Right atrium auricular region (tissue), 2 donors: ENCODE data around the gene CNTNAP5. TPM values are rescaled to one million over a fixed set of nuclear protein-coding genes. Genes with fewer than 3 reads are reported as not detected.
"Not testable (repeated sequence)": the region's sequence is repeated elsewhere in the genome, so short reads cannot be mapped to it uniquely, and the experiment has no call there.

Source experiments
- DNase-seq: peaks from one replicate; pipeline ENCODE4 v3.0.0-alpha.2; 2019; ENCODE audit warnings: low spot score
- H3K27ac ChIP-seq, 2 donors: fragments of 200-600 bp; sonication (generic); 1 replicate in 1 of 2; 2 replicates in 1 of 2; pipeline ENCODE4 v1.5.1; 2016 to 2019
- H3K27me3 ChIP-seq, 2 donors: fragments of 200-600 bp; sonication (generic); one replicate each; pipeline versions ENCODE4 v1.5.1 to v1.6.0; 2017 to 2019
- H3K36me3 ChIP-seq: fragments of 200-600 bp; sonication (generic); one replicate; pipeline ENCODE4 v1.5.1; 2016
- H3K4me1 ChIP-seq, 2 donors: fragments of 200-600 bp; sonication (generic); one replicate each; pipeline versions ENCODE4 v1.5.1 to v1.6.0; 2017 to 2019
- H3K4me3 ChIP-seq, 2 donors: fragments of 200-600 bp; sonication (generic); 1 replicate in 1 of 2; 2 replicates in 1 of 2; pipeline ENCODE4 v1.5.1; 2017 to 2019; ENCODE audit warnings: mild to moderate bottlenecking in 1 of 2, moderate library complexity in 1 of 2
- H3K9me3 ChIP-seq, 2 donors: fragments of 200-600 bp; sonication (generic); one replicate each; pipeline ENCODE4 v1.5.1; 2019
- total RNA-seq, 2 donors: library from RNA; depleted of rRNA; stranded (reverse); fragments of >200 nt; gene quantifications; one replicate each; pipeline ENCODE4 v1.1.0, GENCODE V29; 2016
- TF ChIP-seq, protein P1 (sequence below), 2 donors: fragments of 200-600 bp; sonication (generic); IDR thresholded peaks; one replicate each; pipeline ENCODE4 v1.5.1; 2019; ENCODE audit warnings: antibody characterized with exemption in 2 of 2

Gene CNTNAP5
- total RNA-seq, 2 donors from 2014 or later: not detected

DNA sequence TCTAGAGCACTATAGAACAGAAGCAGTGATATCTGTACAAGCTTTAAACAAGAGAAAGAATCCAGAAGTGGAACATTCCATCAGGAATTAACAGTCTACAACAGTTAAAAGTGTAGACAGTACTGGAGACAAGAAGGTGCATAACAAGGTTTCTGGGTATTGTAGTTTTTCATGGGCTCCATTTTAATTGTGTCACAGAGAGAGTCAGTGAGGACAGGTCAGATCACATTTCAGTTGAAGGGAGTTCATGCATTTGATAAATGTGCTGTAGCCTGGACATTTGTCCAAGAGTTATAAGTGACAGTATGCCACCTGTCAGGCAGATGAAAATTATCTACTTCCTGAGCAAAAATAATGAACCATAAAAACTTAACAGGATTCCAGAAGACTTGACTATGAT is 328.6 kb downstream of the CNTNAP5 start:
- TF ChIP-seq, protein P1, sequence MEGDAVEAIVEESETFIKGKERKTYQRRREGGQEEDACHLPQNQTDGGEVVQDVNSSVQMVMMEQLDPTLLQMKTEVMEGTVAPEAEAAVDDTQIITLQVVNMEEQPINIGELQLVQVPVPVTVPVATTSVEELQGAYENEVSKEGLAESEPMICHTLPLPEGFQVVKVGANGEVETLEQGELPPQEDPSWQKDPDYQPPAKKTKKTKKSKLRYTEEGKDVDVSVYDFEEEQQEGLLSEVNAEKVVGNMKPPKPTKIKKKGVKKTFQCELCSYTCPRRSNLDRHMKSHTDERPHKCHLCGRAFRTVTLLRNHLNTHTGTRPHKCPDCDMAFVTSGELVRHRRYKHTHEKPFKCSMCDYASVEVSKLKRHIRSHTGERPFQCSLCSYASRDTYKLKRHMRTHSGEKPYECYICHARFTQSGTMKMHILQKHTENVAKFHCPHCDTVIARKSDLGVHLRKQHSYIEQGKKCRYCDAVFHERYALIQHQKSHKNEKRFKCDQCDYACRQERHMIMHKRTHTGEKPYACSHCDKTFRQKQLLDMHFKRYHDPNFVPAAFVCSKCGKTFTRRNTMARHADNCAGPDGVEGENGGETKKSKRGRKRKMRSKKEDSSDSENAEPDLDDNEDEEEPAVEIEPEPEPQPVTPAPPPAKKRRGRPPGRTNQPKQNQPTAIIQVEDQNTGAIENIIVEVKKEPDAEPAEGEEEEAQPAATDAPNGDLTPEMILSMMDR (IDR thresholded peaks at IDR 0.05): no peak
- Histone ChIP-seq H3K27me3 (no peaks in the 10 kb centered on the region), H3K9me3 (no peaks in the 10 kb centered on the region), H3K4me1 (no peaks in the 10 kb centered on the region), H3K4me3 (no peak overlapping the region), H3K36me3 (no peaks in the 10 kb centered on the region), H3K27ac (no peak overlapping the region)
- DNase-seq: no peak

DNA sequence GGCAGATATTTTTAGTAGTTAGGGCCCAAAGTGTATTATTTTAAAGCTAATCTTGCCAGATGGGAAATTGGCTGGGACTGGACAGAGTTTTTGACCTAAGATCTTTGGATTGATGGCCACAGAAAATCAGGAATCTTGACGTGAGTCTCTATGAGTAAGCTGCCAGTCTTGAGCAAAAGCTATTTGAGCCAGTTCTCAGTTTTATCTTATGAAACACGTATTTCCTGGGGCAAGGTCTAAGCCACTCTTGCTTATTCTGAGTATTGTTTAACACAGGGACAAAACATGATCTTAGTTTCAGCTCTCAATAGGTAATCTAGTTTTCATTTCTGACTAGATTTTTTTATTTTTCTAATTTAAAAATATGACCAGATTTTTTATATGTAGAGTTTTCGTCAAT is 329.4 kb downstream of the CNTNAP5 start:
- TF ChIP-seq, protein P1 (IDR thresholded peaks at IDR 0.05): no peak
- Histone ChIP-seq H3K9me3 (no peaks in the 10 kb centered on the region), H3K27me3 (no peaks in the 10 kb centered on the region), H3K4me1 (no peaks in the 10 kb centered on the region), H3K27ac (no peak overlapping the region), H3K4me3 (no peak overlapping the region), H3K36me3 (no peaks in the 10 kb centered on the region)
- no peak for DNase-seq

DNA sequence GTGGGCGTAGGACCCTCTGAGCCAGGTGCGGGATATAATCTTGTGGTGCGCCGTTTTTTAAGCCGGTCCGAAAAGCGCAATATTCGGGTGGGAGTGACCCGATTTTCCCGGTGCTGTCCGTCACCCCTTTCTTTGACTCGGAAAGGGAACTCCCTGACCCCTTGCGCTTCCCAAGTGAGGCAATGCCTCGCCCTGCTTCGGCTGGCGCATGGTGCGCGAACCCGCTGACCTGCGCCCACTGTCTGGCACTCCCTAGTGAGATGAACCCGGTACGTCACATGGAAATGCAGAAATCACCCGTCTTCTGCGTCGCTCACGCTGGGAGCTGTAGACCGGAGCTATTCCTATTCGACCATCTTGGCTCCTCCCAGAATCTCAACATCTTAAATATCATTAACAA is 336.9 kb downstream of the CNTNAP5 start:
- H3K36me3 ChIP-seq, H3K9me3 ChIP-seq, H3K4me1 ChIP-seq, H3K27me3 ChIP-seq, DNase-seq, H3K4me3 ChIP-seq, H3K27ac ChIP-seq: not testable (repeated sequence)

DNA sequence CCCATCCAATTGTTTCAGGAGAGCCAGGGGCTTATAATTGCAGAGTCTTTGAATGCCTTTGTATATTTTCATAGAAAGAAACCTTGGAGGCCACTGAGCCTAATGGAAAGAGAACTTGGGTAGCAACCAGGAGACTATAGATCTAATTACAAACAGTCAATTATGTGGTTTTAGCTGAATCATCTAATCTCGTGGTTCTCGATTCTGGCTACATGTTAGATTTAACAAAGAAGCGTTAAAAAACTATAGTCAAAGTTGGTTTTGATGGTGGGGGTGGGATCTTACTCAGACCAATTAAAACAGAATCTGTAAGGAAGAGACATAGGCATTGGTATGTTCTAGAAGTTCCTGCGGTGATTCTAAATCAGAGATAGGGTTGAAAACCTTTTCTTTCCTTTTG is 344.1 kb downstream of the CNTNAP5 start:
- Histone ChIP-seq H3K27me3 (no peaks in the 10 kb centered on the region), H3K4me3 (no peak overlapping the region), H3K27ac (no peak overlapping the region), H3K36me3 (no peaks in the 10 kb centered on the region), H3K9me3 (no peaks in the 10 kb centered on the region), H3K4me1 (no peaks in the 10 kb centered on the region)
- TF ChIP-seq, protein P1 (IDR thresholded peaks at IDR 0.05): no peak
- DNase-seq: no peak

DNA sequence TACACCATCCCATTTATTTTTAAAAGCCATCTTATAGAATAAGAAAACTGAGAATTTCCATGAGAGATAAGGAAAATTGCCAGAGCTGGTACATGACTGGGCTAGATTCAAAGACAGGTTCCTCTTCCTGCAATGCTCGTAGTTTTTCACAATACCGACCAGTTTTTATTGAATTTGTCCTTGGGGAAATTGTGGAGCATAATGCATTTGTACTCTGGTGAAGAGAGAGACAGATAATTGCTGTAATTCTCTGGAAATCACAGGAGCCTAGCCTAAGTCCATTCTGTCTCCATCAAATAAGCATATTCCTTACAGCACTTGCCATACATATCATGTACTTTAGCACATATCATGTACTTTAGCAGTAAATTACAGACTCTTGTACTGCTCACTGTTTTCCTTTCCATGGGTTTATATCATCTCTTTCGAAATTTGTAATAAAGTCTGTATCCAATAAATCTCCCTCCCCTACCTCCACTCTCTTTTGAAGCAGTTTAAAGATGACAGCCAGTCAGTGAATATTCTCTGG is 355.2 kb downstream of the CNTNAP5 start:
- peaks cover 0 to 8% of the 10 kb centered on the region in 2 donors for H3K9me3 ChIP-seq
- no peaks in the 10 kb centered on the region for H3K36me3 ChIP-seq
- TF ChIP-seq, protein P1 (IDR thresholded peaks at IDR 0.05): no peak
- H3K27me3 ChIP-seq: no peaks in the 10 kb centered on the region
- DNase-seq: no peak
- H3K4me1 ChIP-seq: no peaks in the 10 kb centered on the region
- no peak overlapping the region for H3K27ac ChIP-seq
- H3K4me3 ChIP-seq: no peak overlapping the region

DNA sequence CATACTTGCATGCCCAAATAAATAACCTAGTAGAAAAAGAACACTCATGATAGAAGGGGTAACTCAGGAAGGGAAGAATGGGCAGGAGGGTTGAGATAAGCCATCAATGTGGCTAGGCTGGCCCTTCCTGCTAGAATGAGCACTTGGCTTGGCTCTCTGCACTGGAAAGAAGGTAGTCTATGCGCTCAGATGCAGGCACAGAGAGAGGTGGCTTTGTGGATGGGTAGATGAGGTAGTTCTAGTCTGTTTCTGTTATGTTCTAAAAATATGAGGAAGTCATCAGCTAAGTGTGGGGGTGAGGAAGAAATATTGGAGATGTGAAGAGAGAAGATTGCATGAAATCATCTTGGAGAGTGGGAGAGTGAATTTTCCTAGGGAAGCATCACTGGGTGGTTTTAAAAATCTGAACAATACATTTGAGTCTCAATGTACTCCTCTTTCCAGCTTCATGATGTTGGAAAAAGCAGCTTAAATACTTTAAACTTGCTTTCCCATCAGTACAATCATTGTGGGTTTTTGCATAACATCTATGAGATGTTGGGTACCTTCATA is 357.1 kb downstream of the CNTNAP5 start:
- no peak for DNase-seq
- Histone ChIP-seq H3K4me1 (no peaks in the 10 kb centered on the region), H3K27ac (no peak overlapping the region), H3K4me3 (no peak overlapping the region), H3K36me3 (no peaks in the 10 kb centered on the region), H3K27me3 (no peaks in the 10 kb centered on the region), H3K9me3 (peaks cover 0 to 8% of the 10 kb centered on the region in 2 donors)
- TF ChIP-seq, protein P1 (IDR thresholded peaks at IDR 0.05): no peak
